GM23338 (cell line): Measurements from ENCODE around the gene KLK7.

Experiments
- CTCF ChIP-seq, 2 experiments: fragments of 200-600 bp in 1 of 2; sonication (generic) in 1 of 2; conservative IDR thresholded peaks; 2 replicates each; pipeline versions ENCODE4 v1.5.1 to v1.6.1; 2016 to 2017; ENCODE audit warnings: antibody characterized with exemption in 2 of 2, low read depth in 2 of 2, mild to moderate bottlenecking in 2 of 2, moderate library complexity in 1 of 2
- EZH2 ChIP-seq: fragments of 200-600 bp; sonication (generic); IDR thresholded peaks from one replicate; pipeline ENCODE4 v1.8.0; 2017; ENCODE audit warnings: antibody characterized with exemption, mild to moderate bottlenecking, low read depth; ENCODE audit not compliant: unreplicated experiment
- EZH2phosphoT487 ChIP-seq: fragments of 200-600 bp; sonication (generic); IDR thresholded peaks from one replicate; pipeline ENCODE4 v1.8.1; 2018; ENCODE audit warnings: antibody characterized with exemption; ENCODE audit not compliant: unreplicated experiment
- TF ChIP-seq, protein P1 (sequence below): IDR thresholded peaks from 2 replicates; pipeline ENCODE4 v1.6.1; 2016; ENCODE audit warnings: antibody characterized with exemption

GRCh38 chr19:51015691-51016267, 32.1 kb upstream of the KLK7 start:
- no peak for TF ChIP-seq CTCF (conservative IDR thresholded peaks at IDR 0.05; ENCODE audit: low read depth in 2 of 2)
- TF ChIP-seq EZH2phosphoT487: no peak
- TF ChIP-seq, protein P1, sequence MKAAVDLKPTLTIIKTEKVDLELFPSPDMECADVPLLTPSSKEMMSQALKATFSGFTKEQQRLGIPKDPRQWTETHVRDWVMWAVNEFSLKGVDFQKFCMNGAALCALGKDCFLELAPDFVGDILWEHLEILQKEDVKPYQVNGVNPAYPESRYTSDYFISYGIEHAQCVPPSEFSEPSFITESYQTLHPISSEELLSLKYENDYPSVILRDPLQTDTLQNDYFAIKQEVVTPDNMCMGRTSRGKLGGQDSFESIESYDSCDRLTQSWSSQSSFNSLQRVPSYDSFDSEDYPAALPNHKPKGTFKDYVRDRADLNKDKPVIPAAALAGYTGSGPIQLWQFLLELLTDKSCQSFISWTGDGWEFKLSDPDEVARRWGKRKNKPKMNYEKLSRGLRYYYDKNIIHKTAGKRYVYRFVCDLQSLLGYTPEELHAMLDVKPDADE: no peak
- TF ChIP-seq EZH2: no peak
